Measurements from ENCODE around the gene KIR2DL3.
"Not testable (repeated sequence)": the region's sequence is repeated elsewhere in the genome, so short reads cannot be mapped to it uniquely, and the experiment has no call there.

Gene KIR2DL3

GRCh38 chr19:54747614-54748322 is 9.5 kb downstream of the KIR2DL3 start:
- DNase-seq: peak; percentile 35

GRCh38 chr19:54750276-54750675 is 12.0 kb downstream of the KIR2DL3 start:
- not testable (repeated sequence) for DNase-seq

- not testable (repeated sequence) for DNase-seq
Observed at GRCh38 chr19:54756204-54757110, 18.1 kb downstream of the KIR2DL3 start.

- not testable (repeated sequence) for DNase-seq
Observed at GRCh38 chr19:54758577-54758976, 20.3 kb downstream of the KIR2DL3 start.

GRCh38 chr19:54764219-54764618 is 25.9 kb downstream of the KIR2DL3 start:
- DNase-seq: not testable (repeated sequence)

GRCh38 chr19:54766464-54766863 is 28.2 kb downstream of the KIR2DL3 start:
- DNase-seq: not testable (repeated sequence)

- DNase-seq: not testable (repeated sequence)
Observed at GRCh38 chr19:54769646-54770045, 31.3 kb downstream of the KIR2DL3 start, which contains the start of gene KIR2DL1. TSS of gene KIR2DL1 (plus strand) at chr19:54769793. CDS start at chr19:54769851, 58 bp downstream.

GRCh38 chr19:54770511-54770910 is 32.2 kb downstream of the KIR2DL3 start:
- not testable (repeated sequence) for DNase-seq

GRCh38 chr19:54771018-54771960 is 33.0 kb downstream of the KIR2DL3 start:
- not testable (repeated sequence) for DNase-seq

- DNase-seq: not testable (repeated sequence)
Observed at GRCh38 chr19:54772666-54773065, 34.4 kb downstream of the KIR2DL3 start.

- not testable (repeated sequence) for DNase-seq
Observed at GRCh38 chr19:54775095-54775815, 36.9 kb downstream of the KIR2DL3 start.

- DNase-seq: not testable (repeated sequence)
Observed at GRCh38 chr19:54775830-54776229, 37.5 kb downstream of the KIR2DL3 start.

GRCh38 chr19:54777851-54778250 is 39.5 kb downstream of the KIR2DL3 start:
- DNase-seq: not testable (repeated sequence)

GRCh38 chr19:54778896-54779295 is 40.6 kb downstream of the KIR2DL3 start:
- not testable (repeated sequence) for DNase-seq

- not testable (repeated sequence) for DNase-seq
Observed at GRCh38 chr19:54782916-54783315, 44.6 kb downstream of the KIR2DL3 start.

GRCh38 chr19:54786091-54786723 is 47.9 kb downstream of the KIR2DL3 start:
- not testable (repeated sequence) for DNase-seq

GRCh38 chr19:54788154-54788553 is 49.8 kb downstream of the KIR2DL3 start:
- peak; percentile 16 for DNase-seq

GRCh38 chr19:54790711-54791110 is 52.4 kb downstream of the KIR2DL3 start:
- no peak for DNase-seq

GRCh38 chr19:54791476-54791875 is 53.2 kb downstream of the KIR2DL3 start:
- DNase-seq: no peak

- peak; percentile 16 for DNase-seq
Observed at GRCh38 chr19:54792814-54793213, 54.5 kb downstream of the KIR2DL3 start.

- DNase-seq: peak; percentile 29
Observed at GRCh38 chr19:54795758-54796157, 57.4 kb downstream of the KIR2DL3 start.

Measured in hematopoietic multipotent progenitor cell treated with erythropoietin and hydrocortisone succinate and interleukin-3 and kit ligand, for 6 days (in vitro differentiated cells).